Activated CD8-positive, alpha-beta T cell treated with anti-CD3 and anti-CD28 coated beads, Interleukin-2, amount 10 ng/mL, durations not matched to agents 7 days and 5 days (primary cell): Measurements from ENCODE around the gene GREB1. TPM values are rescaled to one million over a fixed set of nuclear protein-coding genes. Genes with fewer than 3 reads are reported as not detected.

Experiments
- ATAC-seq: fragments of 150-1000 bp; cut with Tn5 transposase; one replicate; pipeline ENCODE4 v1.10.0; 2021; ENCODE audit warnings: moderate library complexity
- CTCF ChIA-PET: fragments of 350-600 bp; sonication (Branson Sonifier 250); formaldehyde crosslinking; loops from one replicate; lab custom pipeline; 2021; ENCODE audit warnings: antibody characterized with exemption; lab: Charles Lee
- POLR2A ChIA-PET: fragments of 350-600 bp; sonication (Branson Sonifier 250); formaldehyde crosslinking; loops from one replicate; lab custom pipeline; 2021; ENCODE audit warnings: antibody characterized with exemption; lab: Charles Lee
- DNase-seq: peaks from one replicate; pipeline ENCODE4 v3.0.0-alpha.2; 2020
- H3K27ac Mint-ChIP-seq: one replicate; pipeline ENCODE4 v1.8.0; 2021; ENCODE audit warnings: mild to moderate bottlenecking, mixed read lengths
- H3K27me3 Mint-ChIP-seq: one replicate; pipeline ENCODE4 v1.8.0; 2021; ENCODE audit warnings: low read depth, mixed read lengths
- H3K36me3 Mint-ChIP-seq: one replicate; pipeline ENCODE4 v1.8.0; 2021; ENCODE audit warnings: low read depth, mixed read lengths
- H3K4me1 Mint-ChIP-seq: one replicate; pipeline ENCODE4 v1.8.0; 2021; ENCODE audit warnings: low read depth, mixed read lengths
- H3K4me3 Mint-ChIP-seq: one replicate; pipeline ENCODE4 v1.8.0; 2021; ENCODE audit warnings: mild to moderate bottlenecking, mixed read lengths
- H3K9me3 Mint-ChIP-seq: one replicate; pipeline ENCODE4 v1.8.0; 2022; ENCODE audit warnings: mixed read lengths; ENCODE audit not compliant: insufficient read depth
- total RNA-seq, 2 experiments: library from RNA; stranded (reverse); gene quantifications; one replicate each; pipeline ENCODE4 v1.2.3, GENCODE V29; 2021

The GREB1 gene
- total RNA-seq, 2 experiments from 2014 or later: 0.42 to 0.68 TPM

- Mint-ChIP-seq H3K27ac (no peak overlapping the region), H3K4me3 (no peak overlapping the region), H3K4me1 (no peaks in the 10 kb centered on the region), H3K9me3 (no peaks in the 10 kb centered on the region), H3K27me3 (no peaks in the 10 kb centered on the region), H3K36me3 (no peaks in the 10 kb centered on the region)
- ChIA-PET POLR2A (no interaction called here), CTCF (no interaction called here)
- DNase-seq (no peak), ATAC-seq (no peak)
These were observed 95.4 kb downstream of the GREB1 start for GRCh38 chr2:11629215-11629614.

DNA sequence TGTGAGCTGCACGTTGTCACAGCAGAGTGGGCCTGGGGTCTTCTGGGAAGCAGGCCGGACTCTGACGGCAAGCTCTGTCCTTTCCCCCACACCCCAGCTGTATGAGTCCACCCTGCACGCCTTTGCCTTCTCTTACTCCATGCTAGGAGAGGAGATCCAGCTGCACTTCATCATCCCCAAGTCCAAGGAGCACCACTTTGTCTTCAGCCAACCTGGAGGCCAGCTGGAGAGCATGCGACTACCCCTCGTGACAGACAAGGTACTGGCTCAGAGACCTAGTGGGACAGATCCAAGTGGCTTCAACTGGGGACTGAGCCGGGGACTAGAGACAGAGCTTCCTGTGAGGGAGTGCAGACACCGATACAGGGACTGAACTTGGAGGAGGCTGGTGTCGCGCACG, 96.0 kb downstream of the GREB1 start:
- no peak overlapping the region for H3K27ac Mint-ChIP-seq
- CTCF ChIA-PET: no interaction called here
- no peak for ATAC-seq
- H3K4me1 Mint-ChIP-seq: no peaks in the 10 kb centered on the region
- no peaks in the 10 kb centered on the region for H3K9me3 Mint-ChIP-seq
- H3K36me3 Mint-ChIP-seq: no peaks in the 10 kb centered on the region
- DNase-seq: no peak
- POLR2A ChIA-PET: no interaction called here
- no peak overlapping the region for H3K4me3 Mint-ChIP-seq
- H3K27me3 Mint-ChIP-seq: no peaks in the 10 kb centered on the region

DNA sequence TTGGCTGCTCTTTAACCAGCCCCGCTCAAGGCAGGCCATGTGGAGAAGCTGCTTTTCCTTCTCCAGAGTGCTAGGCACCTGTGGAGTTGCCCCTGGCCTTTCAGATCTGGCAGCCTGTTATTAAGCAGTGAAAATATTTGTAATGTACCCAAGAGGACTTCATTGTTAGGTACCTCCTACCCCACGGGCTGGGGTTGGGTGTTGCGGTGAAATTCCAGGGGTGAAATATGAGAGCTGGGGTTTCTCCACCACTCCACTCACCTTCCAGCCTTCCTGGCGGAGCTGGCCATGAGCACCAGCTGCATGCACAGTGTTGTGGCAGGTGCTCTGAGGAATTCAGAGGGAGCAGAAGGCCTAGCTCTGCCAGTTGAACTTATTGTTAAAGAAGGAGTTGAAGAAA, 97.0 kb downstream of the GREB1 start:
- Mint-ChIP-seq H3K27ac (no peak overlapping the region), H3K36me3 (no peaks in the 10 kb centered on the region), H3K4me1 (no peaks in the 10 kb centered on the region), H3K4me3 (no peak overlapping the region), H3K9me3 (no peaks in the 10 kb centered on the region), H3K27me3 (no peaks in the 10 kb centered on the region)
- ATAC-seq (no peak), DNase-seq (no peak)
- POLR2A ChIA-PET: no interaction called here
- CTCF ChIA-PET: no interaction called here

DNA sequence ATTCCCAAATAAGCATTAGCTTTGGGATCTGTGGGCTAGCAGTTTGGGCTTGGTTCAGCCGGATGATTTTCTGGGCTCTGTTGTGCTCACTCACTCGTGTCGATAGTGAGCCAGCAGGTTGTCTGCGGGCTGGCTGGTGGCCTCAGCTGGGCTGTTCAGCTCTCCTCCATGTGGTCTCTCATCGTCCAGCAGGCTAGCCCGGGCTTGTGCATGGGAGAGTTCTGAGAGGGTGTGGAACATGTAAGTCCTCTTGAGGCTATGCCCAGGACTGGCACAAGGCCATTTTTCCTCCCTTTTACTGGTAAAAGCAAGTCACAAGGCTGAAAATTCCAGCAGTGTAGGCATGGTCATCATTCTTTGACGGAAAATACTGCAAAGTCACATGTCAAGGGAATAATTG, 97.6 kb downstream of the GREB1 start:
- ATAC-seq (no peak), DNase-seq (no peak)
- ChIA-PET POLR2A (no interaction called here), CTCF (no interaction called here)
- Mint-ChIP-seq H3K27ac (no peak overlapping the region), H3K9me3 (no peaks in the 10 kb centered on the region), H3K4me3 (no peak overlapping the region), H3K4me1 (no peaks in the 10 kb centered on the region), H3K27me3 (no peaks in the 10 kb centered on the region), H3K36me3 (no peaks in the 10 kb centered on the region)

DNA sequence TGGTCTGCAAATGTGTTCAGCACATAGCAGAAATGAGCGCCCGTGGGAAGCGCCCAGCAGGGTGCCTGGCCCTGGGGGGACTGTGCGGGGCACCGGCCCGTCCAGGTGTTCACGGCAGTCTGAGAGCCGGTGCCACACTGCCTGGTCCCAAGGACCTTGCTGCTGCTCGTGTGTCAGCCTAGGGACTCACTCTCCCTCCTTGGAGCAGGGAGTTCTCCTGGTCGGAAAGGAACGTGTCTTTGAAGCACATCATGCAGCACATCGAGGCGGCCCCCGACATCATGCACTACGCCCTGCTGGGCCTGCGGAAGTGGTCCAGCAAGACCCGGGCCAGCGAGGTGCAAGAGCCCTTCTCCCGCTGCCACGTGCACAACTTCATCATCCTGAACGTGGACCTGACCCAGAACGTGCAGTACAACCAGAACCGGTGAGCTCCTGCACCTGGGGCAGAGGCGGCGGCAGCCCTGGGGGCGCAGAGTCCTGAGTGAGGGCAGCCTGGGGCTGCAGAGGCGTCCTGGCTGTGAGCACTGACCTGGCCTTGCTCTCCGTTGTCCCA, 100.2 kb downstream of the GREB1 start:
- H3K4me3 Mint-ChIP-seq: no peak overlapping the region
- no peaks in the 10 kb centered on the region for H3K9me3 Mint-ChIP-seq
- no peaks in the 10 kb centered on the region for H3K27me3 Mint-ChIP-seq
- no peaks in the 10 kb centered on the region for H3K4me1 Mint-ChIP-seq
- no peak overlapping the region for H3K27ac Mint-ChIP-seq
- ChIA-PET CTCF (interaction anchor here (1.5 kb wide), 1 partner anchor 47 kb away, joined by 3 read pairs; no protein-coding TSS in a partner anchor), POLR2A (no interaction called here)
- ATAC-seq: no peak
- H3K36me3 Mint-ChIP-seq: no peaks in the 10 kb centered on the region
- no peak for DNase-seq

DNA sequence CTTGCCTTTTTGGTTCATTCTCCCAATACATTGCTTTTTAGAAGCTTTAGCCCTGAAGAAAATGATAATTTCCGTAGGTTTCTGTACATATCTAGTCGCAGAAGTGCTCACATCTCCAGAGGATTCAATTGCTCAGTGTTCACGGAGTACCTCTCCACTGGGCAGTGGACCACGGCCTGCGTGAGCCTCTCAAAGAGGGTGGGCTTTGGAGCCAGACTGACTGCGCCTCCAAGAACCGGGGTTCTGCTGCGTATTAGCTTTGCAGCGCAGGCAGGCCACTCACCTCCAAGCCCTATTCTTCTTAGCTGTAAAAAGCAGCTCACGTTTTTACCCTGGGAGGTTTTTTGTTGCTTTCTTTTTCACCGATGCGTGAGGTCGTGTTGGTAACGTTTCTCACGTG, 100.7 kb downstream of the GREB1 start:
- Mint-ChIP-seq H3K27ac (no peak overlapping the region), H3K27me3 (no peaks in the 10 kb centered on the region), H3K4me1 (no peaks in the 10 kb centered on the region), H3K36me3 (no peaks in the 10 kb centered on the region), H3K9me3 (no peaks in the 10 kb centered on the region), H3K4me3 (no peak overlapping the region)
- ChIA-PET POLR2A (no interaction called here), CTCF (no interaction called here)
- ATAC-seq: no peak
- no peak for DNase-seq

- ATAC-seq (no peak), DNase-seq (no peak)
- Mint-ChIP-seq H3K4me3 (no peak overlapping the region), H3K9me3 (no peaks in the 10 kb centered on the region), H3K36me3 (no peaks in the 10 kb centered on the region), H3K4me1 (no peaks in the 10 kb centered on the region), H3K27me3 (no peaks in the 10 kb centered on the region), H3K27ac (no peak overlapping the region)
- ChIA-PET CTCF (no interaction called here), POLR2A (no interaction called here)
These were observed 101.3 kb downstream of the GREB1 start for GRCh38 chr2:11635141-11635540.

- no peaks in the 10 kb centered on the region for H3K27me3 Mint-ChIP-seq
- no peaks in the 10 kb centered on the region for H3K4me1 Mint-ChIP-seq
- ChIA-PET POLR2A (no interaction called here), CTCF (no interaction called here)
- H3K36me3 Mint-ChIP-seq: no peaks in the 10 kb centered on the region
- no peak for ATAC-seq
- H3K9me3 Mint-ChIP-seq: no peaks in the 10 kb centered on the region
- no peak overlapping the region for H3K4me3 Mint-ChIP-seq
- DNase-seq: no peak
- H3K27ac Mint-ChIP-seq: no peak overlapping the region
These were observed 102.9 kb downstream of the GREB1 start for GRCh38 chr2:11636593-11637295.

GRCh38 chr2:11637546-11637945, 103.7 kb downstream of the GREB1 start:
- Mint-ChIP-seq H3K36me3 (no peaks in the 10 kb centered on the region), H3K27ac (no peak overlapping the region), H3K4me3 (no peak overlapping the region), H3K27me3 (no peaks in the 10 kb centered on the region), H3K9me3 (no peaks in the 10 kb centered on the region), H3K4me1 (no peaks in the 10 kb centered on the region)
- POLR2A ChIA-PET: no interaction called here
- ATAC-seq: no peak
- CTCF ChIA-PET: no interaction called here
- DNase-seq: no peak

DNA sequence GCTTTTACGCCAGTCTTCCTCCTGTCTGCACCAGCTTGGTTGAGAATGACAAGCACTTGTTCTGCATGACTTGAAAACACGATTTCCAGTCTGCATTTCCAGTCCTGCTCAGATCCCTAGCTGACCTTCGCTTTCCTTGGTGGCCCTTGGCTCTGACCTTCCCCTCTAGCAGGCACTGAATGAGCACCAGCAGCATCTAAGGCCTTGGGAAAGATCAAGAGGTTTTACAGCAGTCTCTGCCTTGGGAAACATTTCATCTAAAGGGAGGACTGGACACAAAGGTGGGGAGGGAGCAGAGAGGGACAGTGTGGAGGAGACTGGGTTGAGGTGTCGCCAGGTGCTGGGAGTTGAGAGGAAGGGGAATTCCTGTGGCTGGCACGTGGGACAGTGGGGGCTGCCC, 105.7 kb downstream of the GREB1 start:
- H3K27me3 Mint-ChIP-seq: no peaks in the 10 kb centered on the region
- H3K4me3 Mint-ChIP-seq: no peak overlapping the region
- no peaks in the 10 kb centered on the region for H3K36me3 Mint-ChIP-seq
- ChIA-PET POLR2A (no interaction called here), CTCF (no interaction called here)
- no peaks in the 10 kb centered on the region for H3K9me3 Mint-ChIP-seq
- H3K4me1 Mint-ChIP-seq: no peaks in the 10 kb centered on the region
- ATAC-seq (no peak), DNase-seq (no peak)
- no peak overlapping the region for H3K27ac Mint-ChIP-seq

DNA sequence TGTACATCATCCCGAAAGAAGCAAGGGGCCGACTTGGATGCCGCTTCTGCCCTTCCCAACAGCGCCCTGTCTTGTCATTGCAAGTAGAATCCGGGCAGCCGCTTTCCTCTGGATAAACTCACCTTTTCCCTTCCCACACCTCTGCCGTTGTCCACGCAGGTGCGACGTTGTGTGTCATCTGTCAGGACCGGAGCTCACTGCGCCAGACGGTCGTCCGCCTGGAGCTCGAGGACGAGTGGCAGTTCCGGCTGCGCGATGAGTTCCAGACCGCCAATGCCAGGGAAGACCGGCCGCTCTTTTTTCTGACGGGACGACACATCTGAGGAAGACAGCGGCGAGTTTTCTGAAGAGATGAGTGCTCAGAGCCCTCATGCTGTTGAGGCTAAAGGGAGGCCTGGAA, 106.3 kb downstream of the GREB1 start:
- CTCF ChIA-PET: no interaction called here
- no peaks in the 10 kb centered on the region for H3K9me3 Mint-ChIP-seq
- ATAC-seq (no peak), DNase-seq (no peak)
- H3K27me3 Mint-ChIP-seq: no peaks in the 10 kb centered on the region
- POLR2A ChIA-PET: no interaction called here
- H3K27ac Mint-ChIP-seq: no peak overlapping the region
- no peaks in the 10 kb centered on the region for H3K36me3 Mint-ChIP-seq
- H3K4me3 Mint-ChIP-seq: no peak overlapping the region
- no peaks in the 10 kb centered on the region for H3K4me1 Mint-ChIP-seq

GRCh38 chr2:11642972-11643371, 109.1 kb downstream of the GREB1 start:
- H3K4me1 Mint-ChIP-seq: no peaks in the 10 kb centered on the region
- peaks cover 4% of the 10 kb centered on the region for H3K27me3 Mint-ChIP-seq
- H3K4me3 Mint-ChIP-seq: no peak overlapping the region
- CTCF ChIA-PET: interaction anchor here (1.7 kb wide), 1 partner anchor 50 kb away, joined by 4 read pairs; no protein-coding TSS in a partner anchor
- no peaks in the 10 kb centered on the region for H3K36me3 Mint-ChIP-seq
- ATAC-seq: no peak
- POLR2A ChIA-PET: no interaction called here
- no peak for DNase-seq
- no peaks in the 10 kb centered on the region for H3K9me3 Mint-ChIP-seq
- no peak overlapping the region for H3K27ac Mint-ChIP-seq

DNA sequence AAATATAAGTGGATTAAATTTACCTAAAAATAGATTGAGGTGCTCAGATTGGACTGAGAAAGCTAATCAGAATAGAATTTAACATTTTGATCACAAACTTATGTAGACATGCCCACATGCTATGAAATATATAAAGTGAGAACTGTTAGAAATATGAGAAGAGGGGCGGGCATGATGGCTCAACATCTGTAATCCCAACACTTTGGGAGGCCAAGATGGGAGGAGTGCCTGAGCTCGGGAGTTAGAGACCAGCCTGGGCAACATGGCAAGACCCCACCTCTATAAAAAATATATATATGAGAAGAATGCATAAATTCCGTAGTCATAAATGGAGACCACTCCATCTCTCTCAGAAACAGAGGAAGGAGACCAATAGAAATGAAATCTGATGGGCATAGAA, 110.4 kb downstream of the GREB1 start:
- ChIA-PET POLR2A (no interaction called here), CTCF (no interaction called here)
- DNase-seq (no peak), ATAC-seq (no peak)
- Mint-ChIP-seq H3K9me3 (no peaks in the 10 kb centered on the region), H3K27me3 (peaks cover 7% of the 10 kb centered on the region), H3K4me3 (no peak overlapping the region), H3K27ac (no peak overlapping the region), H3K36me3 (no peaks in the 10 kb centered on the region), H3K4me1 (no peaks in the 10 kb centered on the region)
